BJ (cell line): ENCODE results near the gene SLC30A7. TPM values are rescaled to one million over a fixed set of nuclear protein-coding genes. Genes with fewer than 3 reads are reported as not detected.

Experiments used
- CTCF ChIA-PET: fragments of 350-600 bp; formaldehyde crosslinking; extraction: SDS; loops from one replicate; lab custom pipeline; 2021; ENCODE audit warnings: antibody characterized with exemption, inconsistent platforms; lab: Yijun Ruan, JAX
- POLR2A ChIA-PET: fragments of 300-600 bp; sonication (Branson Sonifier 250); formaldehyde crosslinking; extraction: SDS; loops from one replicate; lab custom pipeline; 2021; ENCODE audit warnings: antibody characterized with exemption; lab: Charles Lee
- DNase-seq: peaks from one replicate; pipeline ENCODE4 v3.0.0-alpha.2; 2011; ENCODE audit warnings: low read depth
- H3K27me3 ChIP-seq: 2 replicates; pipeline ENCODE4 v1.6.0; 2011; ENCODE audit warnings: low read length; ENCODE audit not compliant: control insufficient read depth, insufficient read depth
- H3K36me3 ChIP-seq: 2 replicates; pipeline ENCODE4 v1.5.1; 2011; ENCODE audit warnings: low read length; ENCODE audit not compliant: control insufficient read depth, insufficient read depth
- H3K4me3 ChIP-seq: 2 replicates; pipeline ENCODE4 v1.5.1; 2011; ENCODE audit warnings: low read depth, mild to moderate bottlenecking, control low read depth, low read length
- polyA plus RNA-seq: library from polyadenylated mRNA; depleted of rRNA; stranded (reverse); fragments of >200 nt; gene quantifications from 2 replicates; pipeline ENCODE4 v1.2.3, GENCODE V29; 2011
- TF ChIP-seq, protein P1 (sequence below): IDR thresholded peaks from 2 replicates; pipeline ENCODE4 v1.5.1; 2011; ENCODE audit warnings: low read depth, mild to moderate bottlenecking, control low read depth, inconsistent platforms, low read length, moderate library complexity; ENCODE audit not compliant: insufficient read depth

Gene SLC30A7
- polyA plus RNA-seq, 1 experiment = 4.6 TPM

DNA sequence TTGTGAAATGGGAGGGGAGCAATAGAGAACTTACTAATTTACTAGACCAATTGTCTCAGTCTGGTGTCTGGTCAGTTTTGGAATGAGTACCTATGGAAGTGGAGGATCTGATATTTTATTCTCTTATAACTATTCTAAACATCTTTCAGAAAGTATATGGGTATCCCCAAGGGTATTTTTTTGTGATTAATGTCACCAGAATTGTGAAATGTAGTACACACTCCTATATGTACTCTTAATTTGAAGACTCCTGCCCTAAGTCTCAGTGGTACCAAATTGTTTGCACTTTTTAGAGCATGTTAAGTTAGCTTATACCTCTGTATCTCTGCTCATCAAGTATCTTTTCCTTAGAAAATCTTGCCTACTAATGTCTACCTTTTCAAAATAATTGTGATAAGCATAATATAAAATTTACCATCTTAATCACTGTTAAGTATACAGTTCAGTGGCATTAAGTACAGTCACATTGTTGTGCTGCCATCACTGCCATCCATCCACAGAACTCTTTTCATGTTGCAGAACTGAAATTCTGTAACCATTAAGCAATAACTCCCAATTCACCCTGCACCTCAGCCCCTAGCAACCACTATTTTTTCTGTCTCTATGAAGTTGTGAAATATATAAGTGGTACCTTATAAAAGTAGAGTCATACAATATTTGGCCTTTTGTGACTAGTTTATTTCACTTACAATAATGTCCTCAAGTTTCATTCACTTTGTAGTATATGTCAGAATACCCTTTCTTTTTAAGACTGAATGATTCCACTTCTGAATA lies 40.5 kb downstream of the SLC30A7 start:
- no peak overlapping the region for H3K4me3 ChIP-seq
- POLR2A ChIA-PET = no interaction called here
- no peak for DNase-seq
- CTCF ChIA-PET = no interaction called here
- TF ChIP-seq, protein P1, sequence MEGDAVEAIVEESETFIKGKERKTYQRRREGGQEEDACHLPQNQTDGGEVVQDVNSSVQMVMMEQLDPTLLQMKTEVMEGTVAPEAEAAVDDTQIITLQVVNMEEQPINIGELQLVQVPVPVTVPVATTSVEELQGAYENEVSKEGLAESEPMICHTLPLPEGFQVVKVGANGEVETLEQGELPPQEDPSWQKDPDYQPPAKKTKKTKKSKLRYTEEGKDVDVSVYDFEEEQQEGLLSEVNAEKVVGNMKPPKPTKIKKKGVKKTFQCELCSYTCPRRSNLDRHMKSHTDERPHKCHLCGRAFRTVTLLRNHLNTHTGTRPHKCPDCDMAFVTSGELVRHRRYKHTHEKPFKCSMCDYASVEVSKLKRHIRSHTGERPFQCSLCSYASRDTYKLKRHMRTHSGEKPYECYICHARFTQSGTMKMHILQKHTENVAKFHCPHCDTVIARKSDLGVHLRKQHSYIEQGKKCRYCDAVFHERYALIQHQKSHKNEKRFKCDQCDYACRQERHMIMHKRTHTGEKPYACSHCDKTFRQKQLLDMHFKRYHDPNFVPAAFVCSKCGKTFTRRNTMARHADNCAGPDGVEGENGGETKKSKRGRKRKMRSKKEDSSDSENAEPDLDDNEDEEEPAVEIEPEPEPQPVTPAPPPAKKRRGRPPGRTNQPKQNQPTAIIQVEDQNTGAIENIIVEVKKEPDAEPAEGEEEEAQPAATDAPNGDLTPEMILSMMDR = no peak
- H3K36me3 ChIP-seq = peaks cover 4% of the 10 kb centered on the region; the same call in 1 of the 2 replicates
- no peaks in the 10 kb centered on the region for H3K27me3 ChIP-seq

DNA sequence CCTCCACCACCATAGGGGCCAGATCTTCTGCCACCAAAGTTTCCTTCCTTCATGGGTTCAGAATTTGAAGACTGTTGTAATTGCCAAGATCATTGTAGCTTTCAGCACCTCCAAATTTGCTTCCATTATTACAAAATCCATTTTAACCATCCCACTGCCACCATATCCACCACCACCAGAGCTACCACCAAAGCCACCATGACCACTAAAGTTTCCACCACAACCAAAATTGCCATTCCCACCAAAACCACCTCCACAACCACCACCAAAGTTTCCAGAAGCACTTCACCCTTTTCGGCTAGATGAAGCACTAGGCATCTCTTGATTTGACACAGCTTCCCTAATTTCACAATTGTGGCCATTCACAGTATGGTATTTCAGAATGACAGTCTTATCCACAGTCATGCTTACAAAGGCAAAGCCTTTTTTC lies 45.2 kb downstream of the SLC30A7 start:
- no peak for DNase-seq
- POLR2A ChIA-PET = no interaction called here
- TF ChIP-seq, protein P1 = no peak
- peaks cover 4% of the 10 kb centered on the region; the same call in 1 of the 2 replicates for H3K36me3 ChIP-seq
- H3K27me3 ChIP-seq = no peaks in the 10 kb centered on the region
- H3K4me3 ChIP-seq = no peak overlapping the region
- CTCF ChIA-PET = interaction anchor here (1.2 to 1.6 kb wide), 2 partner anchors 9 to 298 kb away, joined by 3 to 7 read pairs; no protein-coding TSS in a partner anchor

- DNase-seq = no peak
- ChIA-PET CTCF (interaction anchor here (1.3 to 2.1 kb wide), 2 partner anchors 18 to 347 kb away, joined by 3 to 7 read pairs; no protein-coding TSS in a partner anchor), POLR2A (no interaction called here)
- Histone ChIP-seq H3K4me3 (no peak overlapping the region), H3K36me3 (peaks cover 4% of the 10 kb centered on the region; the same call in 1 of the 2 replicates), H3K27me3 (no peaks in the 10 kb centered on the region)
- TF ChIP-seq, protein P1 = no peak
Measured at GRCh38 chr1:100941580-100942216, 45.8 kb downstream of the SLC30A7 start.

- no peak for DNase-seq
- TF ChIP-seq, protein P1 = no peak
- POLR2A ChIA-PET = interaction anchor here (0.5 kb wide), 1 partner anchor 13 kb away, joined by 3 read pairs; no protein-coding TSS in a partner anchor
- no peaks in the 10 kb centered on the region for H3K27me3 ChIP-seq
- peaks cover 4% of the 10 kb centered on the region; the same call in 1 of the 2 replicates for H3K36me3 ChIP-seq
- CTCF ChIA-PET = interaction anchor here (1.3 to 2.1 kb wide), 2 partner anchors 19 to 346 kb away, joined by 3 to 7 read pairs; no protein-coding TSS in a partner anchor
- no peak overlapping the region for H3K4me3 ChIP-seq
Measured at GRCh38 chr1:100942304-100943046, 46.6 kb downstream of the SLC30A7 start.
